ENCODE measurements around the gene HCRTR1. TPM values are rescaled to one million over a fixed set of nuclear protein-coding genes. Genes with fewer than 3 reads are reported as not detected.

Gene HCRTR1
- total and polyA plus RNA-seq, 11 donors, result 0.21 to 0.82 (median 0.30) TPM; not detected in 4

DNA sequence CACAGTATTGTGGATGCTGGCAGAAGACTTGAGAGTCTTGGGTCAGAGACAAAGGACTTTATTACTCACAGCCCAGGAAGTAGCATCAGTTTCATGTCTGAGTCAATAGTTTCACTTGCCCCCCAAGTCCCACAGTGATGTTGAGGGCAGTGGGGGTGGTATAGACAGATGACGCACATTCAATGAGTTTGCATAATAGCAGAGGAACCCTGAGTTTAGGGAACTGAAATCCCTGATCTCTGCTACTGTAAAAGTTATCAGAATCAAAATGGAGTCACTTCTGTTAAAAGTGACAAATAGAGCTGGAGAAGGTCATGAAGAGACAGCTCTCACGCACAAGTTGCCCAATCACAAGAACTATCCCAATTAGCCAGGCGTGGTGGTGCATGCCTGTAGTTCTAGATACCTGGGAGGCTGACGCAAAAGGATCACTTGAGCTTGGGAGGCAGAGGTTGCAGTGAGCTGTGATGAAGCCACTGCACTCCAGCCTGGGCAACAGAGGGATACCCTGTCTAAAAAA is 11.5 kb upstream of the HCRTR1 start:
- Histone ChIP-seq H3K27ac (no peak overlapping the region), H3K4me3 (no peak overlapping the region), H3K4me1 (no peaks in the 10 kb centered on the region), H3K9me3 (no peaks in the 10 kb centered on the region), H3K27me3 (no peaks in the 10 kb centered on the region), H3K36me3 (no peaks in the 10 kb centered on the region)
- DNase-seq, result no peak
- TF ChIP-seq POLR2A (IDR thresholded peaks at IDR 0.05), result no peak
- no peak for TF ChIP-seq CTCF (IDR thresholded peaks at IDR 0.05)
- intact Hi-C loops (cut with DNase I), result no loop called here
- no peak for ATAC-seq
- 92 to 95% (median 93%) methylated on average over 4 of the region's 4 CpGs for WGBS, 4 donors

DNA sequence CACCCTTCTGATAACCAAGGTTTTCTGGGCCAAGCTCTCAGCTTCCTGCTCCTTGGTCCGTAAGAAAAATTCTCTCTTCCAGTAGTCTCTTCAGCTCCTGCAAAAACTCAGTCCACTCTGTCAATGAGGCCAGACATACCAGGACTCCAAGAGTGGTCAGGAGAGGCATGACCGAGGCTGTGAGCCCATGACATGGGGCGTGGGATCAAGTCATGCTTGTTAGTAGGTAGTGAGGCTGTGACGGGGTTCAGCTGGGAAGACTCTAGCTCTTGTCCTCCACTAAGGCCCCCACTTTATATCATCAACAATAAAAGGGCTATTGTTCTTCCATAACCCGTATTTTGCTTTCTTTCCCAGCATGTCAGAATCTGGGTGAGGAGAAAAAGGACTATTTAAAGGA is 10.1 kb upstream of the HCRTR1 start:
- 83 to 95% (median 89%) methylated on average over 5 of the region's 5 CpGs for WGBS, 4 donors
- H3K4me1 ChIP-seq, result no peaks in the 10 kb centered on the region
- intact Hi-C loops (cut with DNase I), result no loop called here
- no peaks in the 10 kb centered on the region for H3K36me3 ChIP-seq
- H3K4me3 ChIP-seq, result no peak overlapping the region
- no peaks in the 10 kb centered on the region for H3K9me3 ChIP-seq
- H3K27ac ChIP-seq, result no peak overlapping the region
- H3K27me3 ChIP-seq, result no peaks in the 10 kb centered on the region
- no peak for ATAC-seq
- TF ChIP-seq CTCF (IDR thresholded peaks at IDR 0.05) (no peak), POLR2A (IDR thresholded peaks at IDR 0.05) (no peak)
- DNase-seq, result no peak

DNA sequence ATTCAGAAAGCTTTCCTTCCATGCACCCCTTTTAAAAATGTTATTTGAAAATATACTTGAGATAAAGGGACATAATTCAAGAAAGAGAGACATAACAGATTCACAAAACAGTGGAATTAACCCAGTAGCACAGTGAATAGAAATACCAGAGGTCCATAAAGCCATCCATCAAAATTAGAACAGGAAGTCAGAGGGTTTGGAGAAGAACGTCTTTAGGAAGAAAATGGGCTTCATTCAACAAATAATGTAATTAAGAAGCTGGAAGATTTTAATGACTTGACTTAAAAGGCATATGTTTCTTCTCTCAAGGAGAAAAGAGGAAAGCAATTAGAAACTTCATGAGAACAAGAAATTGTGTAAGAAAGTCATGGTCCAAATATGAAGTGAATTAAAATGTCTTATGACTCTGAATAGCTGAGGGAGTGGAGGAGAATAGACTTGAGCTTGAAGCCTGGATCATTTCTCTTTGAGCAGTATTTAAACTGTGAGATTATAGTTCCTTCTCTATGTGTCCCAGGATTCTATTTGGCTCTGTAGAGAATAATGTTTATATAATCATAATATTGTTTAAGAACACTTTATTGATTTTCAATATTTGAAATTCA is 7.9 kb upstream of the HCRTR1 start:
- Histone ChIP-seq H3K4me3 (no peak overlapping the region), H3K27ac (no peak overlapping the region), H3K36me3 (no peaks in the 10 kb centered on the region), H3K27me3 (no peaks in the 10 kb centered on the region), H3K4me1 (peaks cover 0 to 11% (median 0%) of the 10 kb centered on the region in 12 donors), H3K9me3 (no peaks in the 10 kb centered on the region)
- 32 to 43% (median 39%) methylated on average over 1 of the region's 1 CpG for WGBS, 4 donors
- TF ChIP-seq CTCF (IDR thresholded peaks at IDR 0.05) (no peak), POLR2A (IDR thresholded peaks at IDR 0.05) (no peak)
- DNase-seq, result no peak
- intact Hi-C loops (cut with DNase I), result no loop called here
- no peak for ATAC-seq

DNA sequence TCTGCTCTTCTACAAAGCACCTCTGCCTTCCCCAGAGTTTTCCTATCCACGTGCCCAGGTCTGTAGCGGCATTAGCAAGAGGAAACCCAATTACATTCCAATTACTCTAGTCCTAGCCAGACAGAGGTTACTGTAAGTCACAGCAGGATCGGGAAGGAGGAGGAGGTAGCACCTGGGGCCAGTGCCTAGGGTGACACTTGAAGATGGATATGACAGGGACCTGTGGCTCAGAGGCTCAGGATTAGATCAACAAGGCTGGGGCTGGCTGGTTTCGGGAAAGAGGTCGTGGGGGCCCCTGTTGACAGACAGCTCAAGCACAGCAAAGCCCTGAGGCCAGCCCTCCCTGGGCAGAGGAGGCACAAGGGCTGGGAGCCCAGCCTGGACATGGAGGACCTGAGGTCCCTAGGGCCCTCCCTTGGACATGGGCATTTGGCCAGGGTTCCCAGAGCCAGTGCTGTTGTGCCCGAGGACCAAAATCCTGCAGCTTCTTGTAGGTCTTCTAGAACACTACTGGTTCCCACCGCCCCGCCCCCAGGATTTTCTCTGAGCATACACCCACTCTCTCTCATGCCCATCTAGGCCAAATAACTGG is 3.0 kb upstream of the HCRTR1 start:
- H3K27me3 ChIP-seq, result peaks cover 0 to 29% (median 4%) of the 10 kb centered on the region in 9 donors
- ATAC-seq (no peak), DNase-seq (no peak)
- intact Hi-C loops (cut with DNase I), result no loop called here
- peaks cover 0 to 31% (median 10%) of the 10 kb centered on the region in 12 donors for H3K4me1 ChIP-seq
- H3K4me3 ChIP-seq, result no peak overlapping the region
- no peaks in the 10 kb centered on the region for H3K9me3 ChIP-seq
- 77 to 83% (median 79%) methylated on average over 8 of the region's 8 CpGs for WGBS, 4 donors
- H3K27ac ChIP-seq, result no peak overlapping the region
- H3K36me3 ChIP-seq, result no peaks in the 10 kb centered on the region
- TF ChIP-seq POLR2A (IDR thresholded peaks at IDR 0.05) (no peak), CTCF (IDR thresholded peaks at IDR 0.05) (no peak)

Measured in heart left ventricle (tissue), 16 donors.